Activated effector memory CD4-positive, alpha-beta T cell treated with Interleukin-2 at 50 U/mL for 16 hours (primary cell): ENCODE data around the gene KMT2D.

Experiments used
- DNase-seq: peaks from one replicate; pipeline ENCODE4 v3.0.0-alpha.2; 2020

KMT2D gene

GRCh38 chr12:49060237-49061156 is at the start of gene KMT2D:
KMT2D (minus strand) TSS chr12:49060794; CDS start chr12:49055324, 5,470 bp downstream.
- DNase-seq = peak; percentile 82

- no peak for DNase-seq
These were observed 49.3 kb upstream of the KMT2D start for GRCh38 chr12:49109641-49110463.

- DNase-seq = no peak
These were observed 48.4 kb upstream of the KMT2D start for GRCh38 chr12:49108958-49109404.

GRCh38 chr12:49105504-49106084 is 45.0 kb upstream of the KMT2D start:
- DNase-seq = no peak

GRCh38 chr12:49104822-49105221 is 44.2 kb upstream of the KMT2D start:
- DNase-seq = no peak

GRCh38 chr12:49100380-49100779 is 39.8 kb upstream of the KMT2D start:
- no peak for DNase-seq

GRCh38 chr12:49098703-49099102 is 38.1 kb upstream of the KMT2D start:
- DNase-seq = no peak

GRCh38 chr12:49098035-49098451 is 37.4 kb upstream of the KMT2D start:
- peak; percentile 44 for DNase-seq

- DNase-seq = no peak
These were observed 36.8 kb upstream of the KMT2D start for GRCh38 chr12:49097381-49097780.

- DNase-seq = no peak
These were observed 34.4 kb upstream of the KMT2D start for GRCh38 chr12:49094975-49095365.

- DNase-seq = no peak
These were observed 33.8 kb upstream of the KMT2D start, which contains the start of gene DHH for GRCh38 chr12:49094160-49094974. DHH (minus strand) TSS chr12:49094801; CDS start chr12:49094512, 289 bp downstream.

- no peak for DNase-seq
These were observed 33.2 kb upstream of the KMT2D start for GRCh38 chr12:49093792-49094159.

GRCh38 chr12:49092816-49093406 is 32.3 kb upstream of the KMT2D start:
- DNase-seq = no peak

- DNase-seq = peak; percentile 33
These were observed 31.7 kb upstream of the KMT2D start for GRCh38 chr12:49092086-49092815.

- DNase-seq = no peak
These were observed 31.2 kb upstream of the KMT2D start for GRCh38 chr12:49091836-49092085.

GRCh38 chr12:49091056-49091835 is 30.7 kb upstream of the KMT2D start:
- DNase-seq = no peak

GRCh38 chr12:49089821-49090773 is 29.5 kb upstream of the KMT2D start:
- DNase-seq = peak; percentile 14

- no peak for DNase-seq
These were observed 28.3 kb upstream of the KMT2D start for GRCh38 chr12:49088932-49089330.

GRCh38 chr12:49088150-49088931 is 27.7 kb upstream of the KMT2D start:
- DNase-seq = peak; percentile 48
